Measurements from ENCODE around the gene GRM6. TPM values are rescaled to one million over a fixed set of nuclear protein-coding genes. Genes with fewer than 3 reads are reported as not detected.

Gene GRM6
- total RNA-seq, 1 donor from 2014 or later, result not detected

GRCh38 chr5:178989311-178989710 lies 5.8 kb downstream of the GRM6 start:
- Mint-ChIP-seq H3K27ac (ENCODE audit: unreplicated experiment) (no peak overlapping the region), H3K4me1 (no peaks in the 10 kb centered on the region), H3K9me3 (peaks cover 5% of the 10 kb centered on the region), H3K36me3 (ENCODE audit: low read depth) (no peaks in the 10 kb centered on the region), H3K27me3 (ENCODE audit: low read depth) (peaks cover 33% of the 10 kb centered on the region), H3K4me3 (no peak overlapping the region)
- DNase-seq (ENCODE audit: low read depth, low spot score), result no peak
- TF ChIP-seq CTCF (conservative IDR thresholded peaks at IDR 0.05), result no peak

GRCh38 chr5:178988436-178989220 lies 6.5 kb downstream of the GRM6 start:
- no peaks in the 10 kb centered on the region for H3K4me1 Mint-ChIP-seq
- H3K27me3 Mint-ChIP-seq (ENCODE audit: low read depth), result peaks cover 26% of the 10 kb centered on the region
- H3K4me3 Mint-ChIP-seq, result no peak overlapping the region
- H3K36me3 Mint-ChIP-seq (ENCODE audit: low read depth), result no peaks in the 10 kb centered on the region
- H3K9me3 Mint-ChIP-seq, result peaks cover 5% of the 10 kb centered on the region
- H3K27ac Mint-ChIP-seq (ENCODE audit: unreplicated experiment), result no peak overlapping the region
- no peak for TF ChIP-seq CTCF (conservative IDR thresholded peaks at IDR 0.05)
- DNase-seq (ENCODE audit: low read depth, low spot score), result no peak

GRCh38 chr5:178986326-178986960 lies 8.7 kb downstream of the GRM6 start:
- peaks cover 5% of the 10 kb centered on the region for H3K9me3 Mint-ChIP-seq
- TF ChIP-seq CTCF (conservative IDR thresholded peaks at IDR 0.05), result no peak
- DNase-seq (ENCODE audit: low read depth, low spot score), result no peak
- no peaks in the 10 kb centered on the region for H3K36me3 Mint-ChIP-seq (ENCODE audit: low read depth)
- H3K4me3 Mint-ChIP-seq, result no peak overlapping the region
- no peaks in the 10 kb centered on the region for H3K4me1 Mint-ChIP-seq
- H3K27ac Mint-ChIP-seq (ENCODE audit: unreplicated experiment), result no peak overlapping the region
- H3K27me3 Mint-ChIP-seq (ENCODE audit: low read depth), result peaks cover 6% of the 10 kb centered on the region

- H3K27me3 Mint-ChIP-seq (ENCODE audit: low read depth), result peaks cover 2% of the 10 kb centered on the region
- no peak overlapping the region for H3K27ac Mint-ChIP-seq (ENCODE audit: unreplicated experiment)
- DNase-seq (ENCODE audit: low read depth, low spot score), result no peak
Observed at GRCh38 chr5:178984145-178985072, 10.7 kb downstream of the GRM6 start.

More at GRCh38 chr5:178984145-178985072, 10.7 kb downstream of the GRM6 start:
- no peak for TF ChIP-seq CTCF (conservative IDR thresholded peaks at IDR 0.05)
- Mint-ChIP-seq H3K36me3 (ENCODE audit: low read depth) (no peaks in the 10 kb centered on the region), H3K4me1 (no peaks in the 10 kb centered on the region), H3K9me3 (peaks cover 2% of the 10 kb centered on the region), H3K4me3 (no peak overlapping the region)
